Natural killer cell (primary cell): ENCODE data around the gene MAP3K6. TPM values are rescaled to one million over a fixed set of nuclear protein-coding genes. Genes with fewer than 3 reads are reported as not detected.

Source experiments
- ATAC-seq, 3 donors: fragments of 150-1000 bp in 2 of 3; fragments of 200-7000 bp in 1 of 3; cut with Tn5 transposase; 1 replicate in 1 of 3; 2 replicates in 2 of 3; pipeline ENCODE4 v1.10.0; 2021; ENCODE audit warnings: mild to moderate bottlenecking in 2 of 3, moderate library complexity in 2 of 3
- DNase-seq, 2 donors: peaks; one replicate each; pipeline versions ENCODE4 v3.0.0 to v3.0.0-alpha.2; 2013 to 2021; ENCODE audit warnings: mixed read lengths in 1 of 2
- H3K27ac ChIP-seq: one replicate; pipeline ENCODE4 v1.5.1; 2013; ENCODE audit warnings: mild to moderate bottlenecking, low read length
- H3K27me3 ChIP-seq: one replicate; pipeline ENCODE4 v1.6.1; 2013; ENCODE audit warnings: low read length; ENCODE audit not compliant: control insufficient read depth, insufficient read depth
- H3K36me3 ChIP-seq: one replicate; pipeline ENCODE4 v1.6.1; 2013; ENCODE audit warnings: low read length; ENCODE audit not compliant: control insufficient read depth, insufficient read depth
- H3K4me1 ChIP-seq: one replicate; pipeline ENCODE4 v1.6.1; 2013; ENCODE audit warnings: low read length; ENCODE audit not compliant: control insufficient read depth, insufficient read depth
- H3K4me3 ChIP-seq: one replicate; pipeline ENCODE4 v1.5.1; 2013; ENCODE audit warnings: low read length
- H3K9me3 ChIP-seq: one replicate; pipeline ENCODE4 v1.6.1; 2013; ENCODE audit warnings: low read length; ENCODE audit not compliant: control insufficient read depth, insufficient read depth
- H3K27ac Mint-ChIP-seq, 2 donors: one replicate each; pipeline ENCODE4 v1.8.0; 2022; ENCODE audit warnings: mild to moderate bottlenecking in 2 of 2, mixed read lengths in 2 of 2, moderate library complexity in 1 of 2
- H3K27me3 Mint-ChIP-seq, 2 donors: one replicate each; pipeline ENCODE4 v1.8.0; 2022; ENCODE audit warnings: low read depth in 2 of 2, mixed read lengths in 2 of 2
- H3K36me3 Mint-ChIP-seq: one replicate; pipeline ENCODE4 v1.8.0; 2022; ENCODE audit warnings: mixed read lengths
- H3K4me1 Mint-ChIP-seq, 2 donors: one replicate each; pipeline ENCODE4 v1.8.0; 2022; ENCODE audit warnings: mixed read lengths in 2 of 2
- H3K4me3 Mint-ChIP-seq: one replicate; pipeline ENCODE4 v1.8.0; 2022; ENCODE audit warnings: mild to moderate bottlenecking, moderate library complexity, mixed read lengths
- H3K9me3 Mint-ChIP-seq, 2 donors: one replicate each; pipeline ENCODE4 v1.8.0; 2022; ENCODE audit warnings: mixed read lengths in 2 of 2
- CTCF ChIP-seq: fragments of 200-600 bp; IDR thresholded peaks from one replicate; pipeline ENCODE4 v1.8.0; 2022; ENCODE audit warnings: antibody characterized with exemption
- WGBS: methylation state at CpG from one replicate; pipeline ENCODE4 v1.1.7; 2013; ENCODE audit warnings: missing lambda C conversion rate; ENCODE audit not compliant: insufficient coverage; 5-methylcytosine and 5-hydroxymethylcytosine counted together
- intact Hi-C: fragments of 100-400 bp; cut with micrococcal nuclease; formaldehyde crosslinking; loops from one replicate; pipeline ENCODE4 v1.14.2; 2022
- total RNA-seq, 4 donors: library from RNA; stranded (reverse); fragments of 120-200 nt in 1 of 4; gene quantifications; one replicate each; pipeline versions ENCODE4 v1.2.3 to v1.2.4, GENCODE V29; 2013 to 2022

Gene MAP3K6
- total RNA-seq, 3 donors from 2014 or later (not counting 1 experiment from before 2014, with no cell fraction given) = 8.2 to 15.1 (median 12.1) TPM

DNA sequence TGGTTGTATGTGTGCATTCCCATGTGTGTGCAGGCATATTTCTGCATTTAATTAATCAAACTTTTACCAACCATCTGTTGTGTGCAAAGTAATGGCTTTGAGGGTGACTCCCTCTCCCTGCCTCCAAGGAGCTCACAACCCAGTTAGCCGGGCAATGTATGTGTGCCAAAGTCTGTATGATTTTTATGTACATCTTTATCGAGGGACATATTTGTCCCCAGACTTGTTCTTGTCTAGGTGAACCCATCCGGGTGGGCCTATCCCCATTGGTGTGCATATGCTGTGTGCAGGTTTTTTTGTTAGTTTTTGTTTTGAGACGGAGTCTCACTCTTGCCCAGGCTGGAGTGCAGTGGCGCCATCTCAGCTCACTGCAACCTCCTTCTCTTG lies 23.1 kb downstream of the MAP3K6 start:
- Mint-ChIP-seq H3K9me3 (no peaks in the 10 kb centered on the region), H3K27me3 (no peaks in the 10 kb centered on the region), H3K4me1 (peaks cover 59 to 72% of the 10 kb centered on the region in 2 donors), H3K36me3 (no peaks in the 10 kb centered on the region), H3K4me3 (peak overlapping the region; percentile 91), H3K27ac (peak overlapping the region; percentile 88 to 90)
- no peak for TF ChIP-seq CTCF
- H3K4me1 ChIP-seq = peaks cover 56% of the 10 kb centered on the region
- no peaks in the 10 kb centered on the region for H3K27me3 ChIP-seq
- no peaks in the 10 kb centered on the region for H3K9me3 ChIP-seq
- WGBS = 13% methylated on average over 5 of the region's 5 CpGs
- H3K36me3 ChIP-seq = peaks cover 21% of the 10 kb centered on the region
- DNase-seq (no peak), ATAC-seq (no peak)
- intact Hi-C loops = loop anchor here (10.0 kb wide), 1 partner anchor 649 kb away; the partner anchor contains the start of gene ARID1A
- H3K27ac ChIP-seq = peak overlapping the region; percentile 92
- H3K4me3 ChIP-seq = peak overlapping the region; percentile 80

- Histone ChIP-seq H3K4me1 (peaks cover 55% of the 10 kb centered on the region), H3K9me3 (no peaks in the 10 kb centered on the region), H3K4me3 (peak overlapping the region; percentile 80), H3K27ac (peak overlapping the region; percentile 92), H3K36me3 (peaks cover 21% of the 10 kb centered on the region), H3K27me3 (no peaks in the 10 kb centered on the region)
- no peak for TF ChIP-seq CTCF
- H3K9me3 Mint-ChIP-seq = no peaks in the 10 kb centered on the region
- DNase-seq (peak; percentile 66 to 88), ATAC-seq (peak; percentile 72 to 86 (median 80))
- intact Hi-C loops = loop anchor here (1.0 to 10.0 kb wide), 2 partner anchors 13 to 648 kb away; partner anchors contain the start of gene ARID1A
- H3K36me3 Mint-ChIP-seq = no peaks in the 10 kb centered on the region
- under 1% methylated on average over 31 of the region's 31 CpGs for WGBS
- H3K27ac Mint-ChIP-seq = peak overlapping the region; percentile 88 to 90
- no peaks in the 10 kb centered on the region for H3K27me3 Mint-ChIP-seq
- peak overlapping the region; percentile 91 for H3K4me3 Mint-ChIP-seq
- peaks cover 59 to 70% of the 10 kb centered on the region in 2 donors for H3K4me1 Mint-ChIP-seq
Measured at GRCh38 chr1:27342778-27343638, 23.8 kb downstream of the MAP3K6 start.

GRCh38 chr1:27342391-27342777 lies 24.4 kb downstream of the MAP3K6 start:
- Histone ChIP-seq H3K9me3 (no peaks in the 10 kb centered on the region), H3K36me3 (peaks cover 17% of the 10 kb centered on the region), H3K27ac (peak overlapping the region; percentile 92), H3K4me3 (peak overlapping the region; percentile 80), H3K27me3 (no peaks in the 10 kb centered on the region), H3K4me1 (peaks cover 55% of the 10 kb centered on the region)
- ATAC-seq (peak; percentile 23 to 43 (median 28)), DNase-seq (peak in 1 of 2 donors; percentile 67)
- intact Hi-C loops = loop anchor here (1.0 to 10.0 kb wide), 2 partner anchors 14 to 648 kb away; partner anchors contain the start of gene ARID1A
- Mint-ChIP-seq H3K27ac (peak overlapping the region; percentile 88 to 90), H3K27me3 (no peaks in the 10 kb centered on the region), H3K4me1 (peaks cover 55 to 66% of the 10 kb centered on the region in 2 donors), H3K4me3 (peak overlapping the region; percentile 91), H3K9me3 (no peaks in the 10 kb centered on the region), H3K36me3 (no peaks in the 10 kb centered on the region)
- WGBS = 2% methylated on average over 8 of the region's 8 CpGs
- no peak for TF ChIP-seq CTCF
